Vagina (tissue), 2 donors: ENCODE results near the gene PRSS56.

ENCODE experiments used
- POLR2AphosphoS5 ChIP-seq, 2 donors: sonication (generic); formaldehyde crosslinking; IDR thresholded peaks; one replicate each; pipeline ENCODE4 v1.9.0; 2017; ENCODE audit warnings: antibody characterized with exemption in 2 of 2, mild to moderate bottlenecking in 2 of 2, low read depth in 1 of 2; ENCODE audit not compliant: insufficient read depth in 1 of 2
- TF ChIP-seq, protein P1 (sequence below), 3 experiments: fragments of 450-650 bp in 2 of 3; fragments of 200-600 bp in 1 of 3; sonication (generic) in 1 of 3; IDR thresholded peaks; one replicate each; pipeline ENCODE4 v1.5.1; 2017 to 2019; ENCODE audit warnings: antibody characterized with exemption in 3 of 3, mild to moderate bottlenecking in 2 of 3, moderate library complexity in 2 of 3

DNA sequence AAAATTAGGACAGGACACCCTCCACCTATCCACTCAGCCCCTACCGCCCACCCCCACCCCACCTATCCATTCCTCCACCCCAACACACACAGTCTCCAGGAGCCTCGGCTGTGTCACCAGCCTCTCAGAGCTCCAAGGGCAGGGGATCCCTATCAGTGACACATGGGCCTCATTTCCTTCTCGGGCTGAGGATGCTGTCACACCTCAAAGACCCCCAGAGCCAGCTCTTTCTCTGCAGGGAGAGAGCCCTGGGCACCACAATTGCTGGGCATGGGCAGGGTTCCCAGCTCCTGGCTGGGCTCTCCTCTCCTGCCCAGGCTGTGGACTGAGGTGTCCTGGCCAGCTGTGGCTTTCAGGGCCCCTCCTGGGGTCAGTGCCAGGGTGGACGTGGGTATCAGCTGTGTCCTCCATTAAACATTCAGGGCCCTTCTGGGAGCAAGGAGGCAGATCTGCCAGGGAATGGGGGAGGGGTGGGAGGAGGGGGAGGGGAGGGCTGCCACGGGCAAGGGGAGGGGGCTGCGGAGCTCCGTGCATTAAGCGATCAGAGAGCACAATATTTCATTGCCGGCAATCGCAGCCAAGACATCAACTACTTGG is 18.3 kb upstream of the PRSS56 start:
- TF ChIP-seq POLR2AphosphoS5 (IDR thresholded peaks at IDR 0.05; ENCODE audit: insufficient read depth in 1 of 2, low read depth in 1 of 2): no peak
- TF ChIP-seq, protein P1, sequence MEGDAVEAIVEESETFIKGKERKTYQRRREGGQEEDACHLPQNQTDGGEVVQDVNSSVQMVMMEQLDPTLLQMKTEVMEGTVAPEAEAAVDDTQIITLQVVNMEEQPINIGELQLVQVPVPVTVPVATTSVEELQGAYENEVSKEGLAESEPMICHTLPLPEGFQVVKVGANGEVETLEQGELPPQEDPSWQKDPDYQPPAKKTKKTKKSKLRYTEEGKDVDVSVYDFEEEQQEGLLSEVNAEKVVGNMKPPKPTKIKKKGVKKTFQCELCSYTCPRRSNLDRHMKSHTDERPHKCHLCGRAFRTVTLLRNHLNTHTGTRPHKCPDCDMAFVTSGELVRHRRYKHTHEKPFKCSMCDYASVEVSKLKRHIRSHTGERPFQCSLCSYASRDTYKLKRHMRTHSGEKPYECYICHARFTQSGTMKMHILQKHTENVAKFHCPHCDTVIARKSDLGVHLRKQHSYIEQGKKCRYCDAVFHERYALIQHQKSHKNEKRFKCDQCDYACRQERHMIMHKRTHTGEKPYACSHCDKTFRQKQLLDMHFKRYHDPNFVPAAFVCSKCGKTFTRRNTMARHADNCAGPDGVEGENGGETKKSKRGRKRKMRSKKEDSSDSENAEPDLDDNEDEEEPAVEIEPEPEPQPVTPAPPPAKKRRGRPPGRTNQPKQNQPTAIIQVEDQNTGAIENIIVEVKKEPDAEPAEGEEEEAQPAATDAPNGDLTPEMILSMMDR (IDR thresholded peaks at IDR 0.05): no peak
